HG03469 (cell line): ENCODE results near the gene EFS.

ENCODE experiments used
- ATAC-seq: cut with Tn5 transposase; IDR thresholded peaks from one replicate; pipeline ENCODE4 v1.9.1; 2021; ENCODE audit warnings: mild to moderate bottlenecking, moderate library complexity, moderate number of reproducible peaks; ENCODE audit not compliant: unreplicated experiment

Gene EFS

DNA sequence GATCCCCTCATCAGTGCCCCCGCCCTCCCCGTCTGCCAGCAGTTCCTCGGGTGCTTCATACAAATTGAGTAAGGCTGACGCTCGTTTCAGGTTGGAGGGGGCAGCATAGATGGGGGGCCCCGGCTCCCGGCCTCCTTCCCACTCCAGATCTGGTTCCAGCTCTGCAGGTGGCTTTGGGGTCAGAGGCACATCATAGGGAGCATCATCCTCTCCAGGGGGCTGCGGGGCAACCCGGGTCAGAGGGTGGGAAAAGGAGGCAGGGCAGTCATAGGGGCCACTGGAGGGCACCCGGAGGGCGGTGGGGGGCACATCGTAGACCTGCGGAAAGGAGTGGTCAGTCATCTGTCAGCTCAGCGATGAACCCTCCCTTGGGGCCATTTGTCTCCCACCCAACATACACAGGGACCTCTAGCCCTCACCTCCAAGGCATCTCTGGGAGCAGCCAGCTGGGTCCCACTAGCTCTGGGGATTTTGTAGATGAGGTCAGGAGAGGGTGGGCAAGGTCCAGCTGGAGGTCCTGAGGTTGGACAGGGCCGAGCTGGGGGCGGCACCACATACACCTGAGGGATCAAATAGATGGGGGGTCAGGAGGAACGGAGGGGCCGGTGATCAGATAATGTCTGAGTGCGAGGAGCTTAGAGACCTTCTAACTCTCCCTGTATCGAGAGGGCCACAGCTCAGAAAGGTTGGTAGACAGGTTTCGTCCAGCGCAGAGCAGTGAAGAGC, 5.1 kb downstream of the EFS start:
- ATAC-seq = no peak

DNA sequence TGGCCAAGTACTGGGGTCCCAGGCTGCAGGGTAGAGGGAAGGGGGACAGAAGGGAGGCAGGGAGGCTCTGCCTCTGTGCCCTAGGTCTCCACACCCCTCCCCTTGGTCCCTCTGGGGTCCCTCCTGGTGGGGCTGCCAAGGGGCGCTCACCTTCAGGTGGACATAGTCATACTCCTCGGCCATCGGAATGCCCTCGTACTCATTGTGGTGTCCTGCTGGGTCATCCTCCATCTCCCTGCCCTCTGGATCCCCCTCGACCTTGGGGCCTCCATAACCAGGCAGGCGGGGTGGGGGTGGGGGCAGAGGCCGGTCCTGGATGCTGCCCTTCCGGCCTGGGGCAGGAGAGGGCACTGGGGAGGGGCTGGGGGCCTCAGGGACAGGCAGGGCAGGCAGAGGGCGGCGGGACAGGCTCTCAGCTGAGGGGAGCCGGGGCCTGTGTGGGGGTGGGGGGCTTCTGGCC, 5.8 kb downstream of the EFS start:
- ATAC-seq = no peak

GRCh38 chr14:23358553-23359166, 6.3 kb downstream of the EFS start:
- ATAC-seq = no peak

GRCh38 chr14:23358042-23358441, 6.9 kb downstream of the EFS start:
- ATAC-seq = no peak

- ATAC-seq = no peak
Observed at GRCh38 chr14:23357261-23357660, 7.7 kb downstream of the EFS start.

DNA sequence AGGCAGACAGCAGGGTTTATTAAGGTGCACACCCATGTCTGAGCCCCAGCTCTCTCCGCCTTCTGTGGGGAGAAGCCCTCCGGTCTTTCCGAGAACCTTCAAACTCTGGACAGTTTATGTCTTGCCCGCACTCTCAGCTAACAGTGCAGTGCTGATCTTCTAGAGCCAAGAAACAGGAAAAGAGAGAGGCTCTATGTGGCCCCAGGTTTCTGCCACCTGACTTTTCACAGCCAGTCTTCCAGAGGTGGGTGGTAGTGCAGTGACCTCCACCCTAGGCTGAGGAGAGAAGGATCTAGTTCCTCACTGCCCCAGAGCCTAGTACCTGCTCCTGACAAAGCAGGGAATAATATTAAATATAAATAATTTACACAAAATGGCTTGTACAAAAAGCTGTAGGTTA, 8.3 kb downstream of the EFS start:
- ATAC-seq = no peak

DNA sequence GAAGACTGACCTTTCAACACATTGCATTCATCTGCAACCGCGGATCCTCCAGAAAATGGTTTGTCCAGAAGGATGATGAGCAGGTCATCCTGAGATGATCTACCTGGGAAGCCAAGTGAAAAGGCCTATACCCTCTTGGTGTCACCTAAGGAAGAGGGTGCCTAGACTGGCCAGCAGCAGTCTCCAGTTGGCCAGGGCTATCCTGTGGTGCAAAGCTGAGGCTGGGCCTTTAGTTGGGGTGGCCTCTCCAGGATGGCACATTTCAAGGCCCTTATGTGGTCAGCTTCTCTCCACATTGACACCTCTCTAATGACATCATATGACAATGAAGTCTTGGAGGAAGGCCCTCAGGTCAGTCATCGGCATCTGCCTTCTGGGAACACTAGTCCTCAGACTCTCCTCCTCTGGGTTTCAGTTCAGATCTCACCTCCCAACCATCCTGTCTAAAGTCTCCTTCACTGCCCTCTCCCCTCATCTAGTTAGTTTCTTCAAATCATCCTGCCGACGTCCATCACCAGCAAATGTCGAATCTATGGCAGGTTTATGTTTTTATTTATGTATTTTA, 9.0 kb downstream of the EFS start:
- ATAC-seq = no peak

GRCh38 chr14:23354990-23355389, 10.0 kb downstream of the EFS start:
- no peak for ATAC-seq

- ATAC-seq = no peak
Observed at GRCh38 chr14:23353433-23353780, 11.6 kb downstream of the EFS start.

GRCh38 chr14:23352506-23353432, 12.2 kb downstream of the EFS start, which contains the start of gene SLC22A17:
Gene SLC22A17 (minus strand): TSS chr14:23352887.
- ATAC-seq = no peak

- ATAC-seq = no peak
Observed at GRCh38 chr14:23351681-23352505, 13.1 kb downstream of the EFS start.

GRCh38 chr14:23349156-23349845, 15.7 kb downstream of the EFS start:
- ATAC-seq = no peak

GRCh38 chr14:23348297-23348655, 16.7 kb downstream of the EFS start:
- ATAC-seq = no peak

DNA sequence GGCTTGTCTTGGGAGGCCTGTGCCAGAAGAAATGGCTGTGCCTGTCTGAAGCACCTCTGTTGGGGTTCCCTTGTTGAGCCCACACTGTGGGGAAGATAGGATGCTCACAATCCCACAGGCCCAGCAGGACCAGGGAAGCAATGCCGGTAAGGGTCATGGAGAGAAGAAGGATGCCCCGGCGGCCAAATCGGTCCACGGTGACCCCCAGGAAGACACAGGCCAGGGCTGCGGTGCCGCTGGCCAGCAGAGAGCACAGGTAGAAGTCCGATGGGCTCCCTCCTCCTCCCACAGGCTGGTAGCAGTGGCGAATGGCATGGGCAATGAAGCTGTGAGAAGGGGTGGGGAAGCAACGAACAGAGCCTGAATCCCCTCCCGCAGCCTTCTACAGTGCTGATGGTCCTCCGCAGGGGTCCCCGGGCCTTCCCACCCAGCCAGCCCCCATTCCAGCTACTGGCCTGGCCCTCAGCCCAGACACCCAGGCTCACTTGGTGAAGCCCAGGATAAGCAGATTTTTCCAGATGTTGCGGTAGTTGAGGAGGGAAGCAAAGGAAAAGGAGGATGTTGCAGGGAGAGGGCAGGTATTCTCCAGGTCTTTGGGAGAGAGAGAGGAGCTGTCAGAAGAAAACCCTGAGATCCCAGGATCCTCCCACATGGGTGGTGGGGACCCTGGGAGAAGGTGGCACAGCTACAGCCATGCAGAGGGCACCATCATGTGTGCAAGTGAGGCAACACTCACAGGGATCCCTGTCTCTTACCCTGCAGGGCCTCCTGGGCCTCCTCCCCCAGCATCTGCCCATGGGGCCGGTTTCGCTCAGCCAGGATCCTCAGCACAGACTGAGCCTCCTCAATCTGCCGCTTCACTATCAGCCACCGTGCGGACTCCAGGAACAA, 17.3 kb downstream of the EFS start:
- ATAC-seq = no peak

GRCh38 chr14:23346693-23347405, 18.1 kb downstream of the EFS start:
- ATAC-seq = no peak

- no peak for ATAC-seq
Observed at GRCh38 chr14:23345987-23346692, 18.8 kb downstream of the EFS start.

DNA sequence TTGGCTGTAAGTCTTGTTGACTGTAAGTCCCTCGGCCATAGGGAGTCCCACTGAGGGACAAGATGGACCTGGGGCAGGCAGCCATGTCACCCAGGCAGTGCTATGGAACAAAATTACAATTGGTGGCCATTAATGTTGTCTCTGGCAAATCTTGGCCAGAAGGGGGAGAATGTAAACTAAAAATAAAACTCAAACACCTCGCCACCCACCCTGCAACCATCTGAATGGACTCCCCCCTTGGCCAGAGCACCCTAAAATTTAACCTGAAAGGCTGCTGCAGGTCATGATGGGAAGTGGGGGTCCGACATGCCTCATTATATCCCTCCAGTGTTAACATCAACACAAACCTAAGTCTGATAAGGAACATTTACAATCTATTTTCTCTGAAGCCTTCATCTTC, 20.5 kb downstream of the EFS start:
- no peak for ATAC-seq
